IMR-90 (cell line): ENCODE results near the gene FHAD1. TPM values are rescaled to one million over a fixed set of nuclear protein-coding genes. Genes with fewer than 3 reads are reported as not detected.

Experiments
- ATAC-seq: fragments of 200-7000 bp; cut with Tn5 transposase; 2 replicates; pipeline ENCODE4 v1.9.1; 2020; ENCODE audit warnings: low read depth, mild to moderate bottlenecking, moderate library complexity
- BruUV-seq: library from RNA; stranded (reverse); fragments of 400-500 nt; replicated peaks from 2 replicates; lab custom pipeline; 2021; lab: Mats Ljungman, UMichigan
- CTCF ChIA-PET: fragments of 300-600 bp; formaldehyde crosslinking; extraction: SDS; loops from one replicate; lab custom pipeline; 2021; ENCODE audit warnings: antibody characterized with exemption; lab: Yijun Ruan, JAX
- POLR2A ChIA-PET: fragments of 300-600 bp; sonication (Branson Sonifier 250); formaldehyde crosslinking; loops from one replicate; lab custom pipeline; 2022; ENCODE audit warnings: antibody characterized with exemption; ENCODE audit not compliant: unreplicated experiment; lab: Charles Lee
- DNase-seq: peaks from one replicate; pipeline ENCODE4 v3.0.0; 2013
- H2AFZ ChIP-seq: replicated peaks from 2 replicates; pipeline ENCODE3; 2013; ENCODE audit warnings: low read length, mild to moderate bottlenecking; ENCODE audit not compliant: poor library complexity
- H2AK5ac ChIP-seq: 2 replicates; pipeline ENCODE4 v1.6.1; 2013; ENCODE audit warnings: low read depth, low read length, inconsistent platforms
- H2AK9ac ChIP-seq: replicated peaks from 2 replicates; pipeline ENCODE3; 2013; ENCODE audit warnings: mild to moderate bottlenecking, low read depth, low read length, moderate library complexity; ENCODE audit not compliant: poor library complexity
- H2BK120ac ChIP-seq: 2 replicates; pipeline ENCODE4 v1.6.1; 2013; ENCODE audit warnings: low read depth, low read length, inconsistent platforms
- H2BK15ac ChIP-seq: 3 replicates; pipeline ENCODE4 v1.6.1; 2013; ENCODE audit warnings: low read depth, low read length, inconsistent platforms
- H2BK20ac ChIP-seq: 2 replicates; pipeline ENCODE4 v1.6.1; 2013; ENCODE audit warnings: low read depth, mild to moderate bottlenecking, inconsistent platforms, low read length, moderate library complexity
- H2BK5ac ChIP-seq: 2 replicates; pipeline ENCODE4 v1.6.1; 2013; ENCODE audit warnings: mild to moderate bottlenecking, low read depth, low read length, inconsistent platforms; ENCODE audit not compliant: poor library complexity, severe bottlenecking
- H3K14ac ChIP-seq: replicated peaks from 2 replicates; pipeline ENCODE4 v1.6.1; 2013; ENCODE audit warnings: low read depth, low read length, inconsistent platforms
- H3K18ac ChIP-seq: 2 replicates; pipeline ENCODE4 v1.6.1; 2013; ENCODE audit warnings: low read depth, low read length, control low read depth
- H3K23ac ChIP-seq: 2 replicates; pipeline ENCODE4 v1.6.1; 2013; ENCODE audit warnings: low read depth, low read length, inconsistent platforms
- H3K27ac ChIP-seq: 2 replicates; pipeline ENCODE4 v1.5.1; 2013; ENCODE audit warnings: mild to moderate bottlenecking, control low read depth, low read length; ENCODE audit not compliant: insufficient read depth
- H3K27me3 ChIP-seq: 2 replicates; pipeline ENCODE4 v1.6.1; 2013; ENCODE audit warnings: low read length; ENCODE audit not compliant: control insufficient read depth, insufficient read depth
- H3K36me3 ChIP-seq: 2 replicates; pipeline ENCODE4 v1.6.1; 2013; ENCODE audit warnings: low read length, mixed read lengths; ENCODE audit not compliant: control insufficient read depth, insufficient read depth
- H3K4ac ChIP-seq: 2 replicates; pipeline ENCODE4 v1.6.1; 2013; ENCODE audit warnings: low read depth, low read length, inconsistent platforms
- H3K4me1 ChIP-seq: 2 replicates; pipeline ENCODE4 v1.6.1; 2013; ENCODE audit warnings: low read length, mixed read lengths; ENCODE audit not compliant: control insufficient read depth, insufficient read depth
- H3K4me2 ChIP-seq: 2 replicates; pipeline ENCODE4 v1.6.1; 2013; ENCODE audit warnings: low read depth, mild to moderate bottlenecking, control low read depth, low read length, moderate library complexity
- H3K4me3 ChIP-seq: 2 replicates; pipeline ENCODE4 v1.5.1; 2013; ENCODE audit warnings: low read depth, mild to moderate bottlenecking, control low read depth, low read length, moderate library complexity; ENCODE audit not compliant: insufficient read depth
- H3K56ac ChIP-seq: 2 replicates; pipeline ENCODE4 v1.6.1; 2013; ENCODE audit warnings: low read length, inconsistent platforms; ENCODE audit not compliant: insufficient read depth; ENCODE audit errors: extremely low read depth
- H3K79me1 ChIP-seq, 2 experiments: 2 replicates each; pipeline ENCODE4 v1.6.1; 2013; ENCODE audit warnings: low read length in 2 of 2, inconsistent platforms in 1 of 2, low read depth in 1 of 2
- H3K9ac ChIP-seq: 2 replicates; pipeline ENCODE4 v1.6.1; 2013; ENCODE audit warnings: low read depth, low read length, control low read depth
- H3K9me1 ChIP-seq: 2 replicates; pipeline ENCODE4 v1.6.1; 2013; ENCODE audit warnings: low read length, inconsistent platforms; ENCODE audit not compliant: insufficient read depth
- H3K9me3 ChIP-seq: 2 replicates; pipeline ENCODE4 v1.6.1; 2013; ENCODE audit warnings: low read length; ENCODE audit not compliant: control insufficient read depth, insufficient read depth
- H4K20me1 ChIP-seq: 2 replicates; pipeline ENCODE4 v1.6.1; 2013; ENCODE audit warnings: low read length, inconsistent platforms; ENCODE audit not compliant: insufficient read depth
- H4K5ac ChIP-seq: 2 replicates; pipeline ENCODE4 v1.6.1; 2013; ENCODE audit warnings: mild to moderate bottlenecking, low read depth, low read length, control low read depth
- H4K8ac ChIP-seq, 2 experiments: 2 replicates each; pipeline ENCODE4 v1.6.1; 2013; ENCODE audit warnings: low read depth in 2 of 2, low read length in 2 of 2, control low read depth in 1 of 2, inconsistent platforms in 1 of 2
- H4K91ac ChIP-seq: 2 replicates; pipeline ENCODE4 v1.6.1; 2013; ENCODE audit warnings: low read depth, low read length, inconsistent platforms; ENCODE audit not compliant: insufficient read depth
- BHLHE40 ChIP-seq: fragments of 150-350 bp; IDR thresholded peaks from 2 replicates; pipeline ENCODE4 v1.6.1; 2016; ENCODE audit warnings: mild to moderate bottlenecking, low read depth, low read length
- CEBPB ChIP-seq: IDR thresholded peaks from 2 replicates; pipeline ENCODE4 v1.6.1; 2012; ENCODE audit warnings: low read depth, low read length, improper control_type of control experiment
- CHD1 ChIP-seq: IDR thresholded peaks from 2 replicates; pipeline ENCODE4 v1.6.1; 2012; ENCODE audit warnings: low read depth, low read length, improper control_type of control experiment
- ELK1 ChIP-seq: fragments of 150-350 bp; IDR thresholded peaks from 2 replicates; pipeline ENCODE4 v1.6.1; 2016; ENCODE audit warnings: low read depth, mild to moderate bottlenecking, low read length, moderate library complexity, borderline replicate concordance
- FOS ChIP-seq: fragments of 150-350 bp; IDR thresholded peaks from 2 replicates; pipeline ENCODE4 v1.6.1; 2016; ENCODE audit warnings: low read depth, low read length
- MAFK ChIP-seq: IDR thresholded peaks from 2 replicates; pipeline ENCODE4 v1.6.1; 2012; ENCODE audit warnings: low read depth, low read length, improper control_type of control experiment
- MAZ ChIP-seq: IDR thresholded peaks from 2 replicates; pipeline ENCODE4 v1.6.1; 2012; ENCODE audit warnings: low read depth, mild to moderate bottlenecking, low read length, improper control_type of control experiment, moderate library complexity, borderline replicate concordance
- NFE2L2 ChIP-seq: fragments of 150-350 bp; IDR thresholded peaks from 2 replicates; pipeline ENCODE4 v1.6.1; 2016; ENCODE audit warnings: low read depth, mild to moderate bottlenecking, low read length
- RAD21 ChIP-seq: IDR thresholded peaks from 2 replicates; pipeline ENCODE4 v1.6.1; 2012; ENCODE audit warnings: low read length, improper control_type of control experiment
- RCOR1 ChIP-seq: IDR thresholded peaks from 2 replicates; pipeline ENCODE4 v1.6.1; 2012; ENCODE audit warnings: mild to moderate bottlenecking, low read length, improper control_type of control experiment; ENCODE audit not compliant: insufficient replicate concordance
- RFX5 ChIP-seq: IDR thresholded peaks from 2 replicates; pipeline ENCODE4 v1.8.0; 2012; ENCODE audit warnings: low read depth, mild to moderate bottlenecking, low read length, moderate library complexity
- SMC3 ChIP-seq: fragments of 150-350 bp; IDR thresholded peaks from 2 replicates; pipeline ENCODE4 v1.6.1; 2016; ENCODE audit warnings: low read depth, mild to moderate bottlenecking, antibody characterized with exemption, low read length, moderate library complexity
- WGBS, 2 experiments: methylation state at CpG; one replicate each; pipeline versions ENCODE4 v1.1.5 to v1.1.7; 2013; ENCODE audit warnings: missing lambda C conversion rate in 2 of 2; ENCODE audit not compliant: insufficient read length in 1 of 2; ENCODE audit errors: extremely low coverage in 2 of 2; 5-methylcytosine and 5-hydroxymethylcytosine counted together
- dilution Hi-C: fragments of 300-500 bp; cut with HindIII; formaldehyde crosslinking; loops from one replicate; pipeline ENCODE4 v1.14.3; 2018; ENCODE audit warnings: low sequenced_read_pairs; ENCODE audit not compliant: unreplicated experiment
- in situ Hi-C: fragments of 300-500 bp; cut with MboI; formaldehyde crosslinking; loops from 3 replicates; pipeline ENCODE4 v1.14.3; 2019; ENCODE audit warnings: low sequenced_read_pairs, inconsistent platforms, mixed read lengths
- intact Hi-C: fragments of 100-400 bp; cut with micrococcal nuclease; formaldehyde crosslinking; loops from 2 replicates; pipeline ENCODE4 v1.10.0; 2022
- polyA plus RNA-seq, 3 experiments: library from polyadenylated mRNA; depleted of rRNA; stranded (reverse); fragments of >200 nt; gene quantifications; 2 replicates each; pipeline ENCODE4 v1.2.3, GENCODE V29; 2012; ENCODE audit warnings: low replicate concordance in 1 of 3
- total RNA-seq: library from RNA; depleted of rRNA; stranded (reverse); fragments of >200 nt; gene quantifications from 2 replicates; pipeline ENCODE4 v1.2.3, GENCODE V29; 2012
- TF ChIP-seq, protein P1 (sequence below): fragments of 150-350 bp; IDR thresholded peaks from 2 replicates; pipeline ENCODE4 v1.6.1; 2017; ENCODE audit warnings: mild to moderate bottlenecking, antibody characterized with exemption, low read length, low read depth
- TF ChIP-seq, protein P2 (sequence below): conservative IDR thresholded peaks from 2 replicates; pipeline ENCODE4 v1.5.1; 2012; ENCODE audit warnings: mild to moderate bottlenecking, low read depth, low read length, improper control_type of control experiment

Gene FHAD1
- total and polyA plus RNA-seq, 2 of the 4 experiments (the other 2 are of a cell fraction) = not detected

DNA sequence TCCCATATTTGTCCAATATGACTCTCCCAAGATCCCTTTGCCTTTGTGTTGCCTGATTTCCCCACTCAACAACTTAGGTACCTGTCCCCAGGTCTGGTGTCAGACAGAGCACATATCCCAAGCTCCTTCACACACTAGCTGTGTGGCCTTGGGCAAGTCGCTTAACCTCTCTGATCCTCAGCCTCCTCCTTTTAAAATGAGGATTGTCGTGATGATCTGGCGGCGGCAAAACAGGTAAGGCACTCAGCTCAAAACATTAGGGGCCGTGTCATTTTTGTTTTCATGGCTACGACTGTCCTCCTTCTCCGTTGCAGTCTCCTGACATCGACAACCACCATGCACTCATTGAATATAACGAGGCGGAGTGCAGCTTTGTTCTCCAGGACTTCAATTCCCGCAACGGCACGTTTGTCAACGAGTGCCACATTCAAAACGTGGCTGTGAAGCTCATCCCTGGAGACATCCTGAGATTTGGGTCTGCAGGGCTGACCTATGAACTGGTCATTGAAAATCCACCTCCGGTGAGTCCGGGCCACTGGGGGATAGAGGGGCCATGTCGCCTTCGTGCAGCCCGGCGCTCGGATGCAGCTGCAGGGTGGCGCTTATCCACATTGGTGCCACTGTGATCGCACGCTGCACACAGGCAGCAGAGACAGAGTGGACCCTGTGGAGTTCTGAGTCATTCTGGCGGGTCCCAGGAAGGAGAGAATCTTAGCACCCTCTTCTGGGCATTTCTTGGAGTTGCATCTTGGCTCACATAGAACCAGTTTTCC, 25.2 kb downstream of the FHAD1 start:
- no peak overlapping the region for H4K8ac ChIP-seq
- no peak overlapping the region for H3K14ac ChIP-seq
- no peak overlapping the region for H3K27ac ChIP-seq
- H2AK5ac ChIP-seq = no peak overlapping the region
- ChIA-PET POLR2A (no interaction called here), CTCF (interaction anchor here (0.6 to 2.6 kb wide), 12 partner anchors 17 to 166 kb away, joined by 3 to 18 read pairs (median 4); partner anchors contain the start of gene TMEM51)
- H3K18ac ChIP-seq = no peak overlapping the region
- no peak overlapping the region for H3K56ac ChIP-seq
- no TSS peak for BruUV-seq
- H2BK5ac ChIP-seq = no peak overlapping the region
- H3K9ac ChIP-seq = no peak overlapping the region
- no peak overlapping the region for H3K23ac ChIP-seq
- peaks cover 2% of the 10 kb centered on the region; the same call in 1 of the 2 replicates for H3K4me1 ChIP-seq
- H4K91ac ChIP-seq = no peak overlapping the region
- no peak overlapping the region for H2BK15ac ChIP-seq
- no peak overlapping the region for H3K4ac ChIP-seq
- peaks cover 7% of the 10 kb centered on the region for H3K27me3 ChIP-seq
- H4K5ac ChIP-seq = no peak overlapping the region
- peak; percentile 73 for DNase-seq
- H3K9me3 ChIP-seq = no peaks in the 10 kb centered on the region
- H2BK20ac ChIP-seq = no peak overlapping the region
- ATAC-seq = peak; percentile 100
- peak overlapping the region; percentile 29; the same call in 1 of the 2 replicates for H3K4me2 ChIP-seq
- intact Hi-C loops = loop anchor here (1.0 to 5.0 kb wide), 4 partner anchors 60 to 159 kb away; no protein-coding TSS in a partner anchor
- dilution Hi-C loops = no loop called here
- peak overlapping the region; percentile 69 for H2AFZ ChIP-seq
- 37% methylated on average over 13 of the region's 26 CpGs; no CpG with 5 or more reads in 1 of the 2 experiments for WGBS, 2 experiments
- H2AK9ac ChIP-seq = no peak overlapping the region
- H4K20me1 ChIP-seq = no peaks in the 10 kb centered on the region
- no peak overlapping the region for H3K4me3 ChIP-seq
- H2BK120ac ChIP-seq = no peak overlapping the region
- no peaks in the 10 kb centered on the region for H3K79me1 ChIP-seq
- no peaks in the 10 kb centered on the region for H3K36me3 ChIP-seq
- in situ Hi-C loops = loop anchor here (5.0 kb wide), 1 partner anchor 120 kb away; the partner anchor contains the start of gene TMEM51
- no peaks in the 10 kb centered on the region for H3K9me1 ChIP-seq
- TF ChIP-seq RFX5 (no peak), RCOR1 (no peak), SMC3 (peak; percentile 97), FOS (peak; percentile 38; the same call in 1 of the 2 replicates), BHLHE40 (no peak), NFE2L2 (no peak), RAD21 (peak; percentile 96), CHD1 (no peak), MAZ (no peak), MAFK (no peak), ELK1 (no peak), CEBPB (no peak)
- TF ChIP-seq, protein P1, sequence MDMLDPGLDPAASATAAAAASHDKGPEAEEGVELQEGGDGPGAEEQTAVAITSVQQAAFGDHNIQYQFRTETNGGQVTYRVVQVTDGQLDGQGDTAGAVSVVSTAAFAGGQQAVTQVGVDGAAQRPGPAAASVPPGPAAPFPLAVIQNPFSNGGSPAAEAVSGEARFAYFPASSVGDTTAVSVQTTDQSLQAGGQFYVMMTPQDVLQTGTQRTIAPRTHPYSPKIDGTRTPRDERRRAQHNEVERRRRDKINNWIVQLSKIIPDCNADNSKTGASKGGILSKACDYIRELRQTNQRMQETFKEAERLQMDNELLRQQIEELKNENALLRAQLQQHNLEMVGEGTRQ = no peak
- TF ChIP-seq, protein P2, sequence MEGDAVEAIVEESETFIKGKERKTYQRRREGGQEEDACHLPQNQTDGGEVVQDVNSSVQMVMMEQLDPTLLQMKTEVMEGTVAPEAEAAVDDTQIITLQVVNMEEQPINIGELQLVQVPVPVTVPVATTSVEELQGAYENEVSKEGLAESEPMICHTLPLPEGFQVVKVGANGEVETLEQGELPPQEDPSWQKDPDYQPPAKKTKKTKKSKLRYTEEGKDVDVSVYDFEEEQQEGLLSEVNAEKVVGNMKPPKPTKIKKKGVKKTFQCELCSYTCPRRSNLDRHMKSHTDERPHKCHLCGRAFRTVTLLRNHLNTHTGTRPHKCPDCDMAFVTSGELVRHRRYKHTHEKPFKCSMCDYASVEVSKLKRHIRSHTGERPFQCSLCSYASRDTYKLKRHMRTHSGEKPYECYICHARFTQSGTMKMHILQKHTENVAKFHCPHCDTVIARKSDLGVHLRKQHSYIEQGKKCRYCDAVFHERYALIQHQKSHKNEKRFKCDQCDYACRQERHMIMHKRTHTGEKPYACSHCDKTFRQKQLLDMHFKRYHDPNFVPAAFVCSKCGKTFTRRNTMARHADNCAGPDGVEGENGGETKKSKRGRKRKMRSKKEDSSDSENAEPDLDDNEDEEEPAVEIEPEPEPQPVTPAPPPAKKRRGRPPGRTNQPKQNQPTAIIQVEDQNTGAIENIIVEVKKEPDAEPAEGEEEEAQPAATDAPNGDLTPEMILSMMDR = peak; percentile 96
